Measurements from ENCODE around the gene ROBO1.

GRCh38 chr3:79030157-79030556 lies 737.6 kb downstream of the ROBO1 start:
- TF ChIP-seq CTCF (IDR thresholded peaks at IDR 0.05) (no peak), POLR2A (IDR thresholded peaks at IDR 0.05) (no peak)

Data from thyroid gland (tissue), 4 donors.